K562 (cell line): ENCODE data around the gene POU2F1. TPM values are rescaled to one million over a fixed set of nuclear protein-coding genes. Genes with fewer than 3 reads are reported as not detected.

ENCODE experiments used
- ATAC-seq: fragments of 200-7000 bp; cut with Tn5 transposase; 3 replicates; pipeline ENCODE4 v1.9.1; 2020; ENCODE audit warnings: moderate library complexity
- BruUV-seq: library from RNA; stranded (reverse); fragments of 400-500 nt; replicated peaks from 2 replicates; lab custom pipeline; 2021; lab: Mats Ljungman, UMichigan
- CTCF ChIA-PET: fragments of 300-600 bp; formaldehyde crosslinking; extraction: SDS; loops from one replicate; lab custom pipeline; 2021; ENCODE audit warnings: low intra/inter-chr PET ratio; lab: Yijun Ruan, JAX
- POLR2A ChIA-PET: fragments of 300-600, 350-650 bp; sonication (Branson Sonifier 250); formaldehyde crosslinking; extraction: SDS; loops from one replicate; lab custom pipeline; 2021; ENCODE audit warnings: antibody characterized with exemption, inconsistent platforms; lab: Yijun Ruan, JAX
- DNase-seq, 4 experiments: peaks; one replicate each; pipeline versions ENCODE4 v3.0.0 to v3.0.0-alpha.2; 2011 to 2018; ENCODE audit warnings: low spot score in 3 of 4, mixed read lengths in 3 of 4; ENCODE audit errors: extremely low read depth in 1 of 4
- FAIRE-seq: peaks from 2 replicates; lab custom pipeline; 2011; peaks lifted over from hg19 to GRCh38; lab: Jason Lieb, UNC
- H2AFZ ChIP-seq: 2 replicates; pipeline ENCODE4 v1.6.0; 2011; ENCODE audit warnings: low read depth, low read length, control low read depth, inconsistent platforms
- H3K27ac ChIP-seq: fragments of 200-600 bp; 3 replicates; pipeline ENCODE4 v1.8.0; 2011; ENCODE audit warnings: low read depth, mild to moderate bottlenecking, control low read depth, inconsistent platforms, low read length, moderate library complexity, mixed read lengths; ENCODE audit errors: extremely low read depth
- H3K27me3 ChIP-seq, 2 experiments: fragments of 300-600 bp in 1 of 2; 2 replicates in 1 of 2; 3 replicates in 1 of 2; pipeline versions ENCODE4 v1.6.0 to v1.8.0; 2011; ENCODE audit warnings: inconsistent platforms in 2 of 2, low read length in 2 of 2, mild to moderate bottlenecking in 1 of 2, mixed read lengths in 1 of 2, moderate library complexity in 1 of 2; ENCODE audit not compliant: control insufficient read depth in 2 of 2, insufficient read depth in 2 of 2
- H3K36me3 ChIP-seq: fragments of 300-600 bp; 3 replicates; pipeline ENCODE4 v1.8.0; 2011; ENCODE audit warnings: mild to moderate bottlenecking, low read length, inconsistent platforms; ENCODE audit not compliant: control insufficient read depth, insufficient read depth
- H3K4me1 ChIP-seq, 2 experiments: fragments of 200-600 bp in 1 of 2; replicated peaks in 1 of 2; 2 replicates in 1 of 2; 3 replicates in 1 of 2; pipeline versions ENCODE4 v1.5.1 to v1.8.0; 2011; ENCODE audit warnings: inconsistent platforms in 2 of 2, low read length in 2 of 2, mild to moderate bottlenecking in 1 of 2, mixed read lengths in 1 of 2, moderate library complexity in 1 of 2; ENCODE audit not compliant: control insufficient read depth in 2 of 2, insufficient read depth in 2 of 2
- H3K4me2 ChIP-seq: 2 replicates; pipeline ENCODE4 v1.6.1; 2011; ENCODE audit warnings: low read length, control low read depth, inconsistent platforms, mixed read lengths; ENCODE audit not compliant: insufficient read depth
- H3K4me3 ChIP-seq: fragments of 200-600 bp; sonication (generic), shearing (Covaris generic); 2 replicates; pipeline ENCODE4 v1.5.1; 2016; ENCODE audit warnings: control low read depth, inconsistent platforms
- H3K79me2 ChIP-seq: fragments of 200-600 bp; 3 replicates; pipeline ENCODE4 v1.8.0; 2011; ENCODE audit warnings: low read length, inconsistent platforms; ENCODE audit not compliant: control insufficient read depth, insufficient read depth
- H3K9ac ChIP-seq, 2 experiments: 2 replicates each; pipeline versions ENCODE4 v1.6.0 to v1.6.1; 2011; ENCODE audit warnings: low read depth in 2 of 2, low read length in 2 of 2, control low read depth in 1 of 2, inconsistent platforms in 1 of 2, mild to moderate bottlenecking in 1 of 2, mixed read lengths in 1 of 2; ENCODE audit not compliant: insufficient read depth in 1 of 2
- H3K9me1 ChIP-seq: one replicate; pipeline ENCODE4 v1.6.0; 2011; ENCODE audit warnings: inconsistent platforms, mild to moderate bottlenecking, low read length, moderate library complexity; ENCODE audit not compliant: control insufficient read depth, insufficient read depth
- H3K9me3 ChIP-seq: replicated peaks from 2 replicates; pipeline ENCODE4 v1.5.1; 2011; ENCODE audit warnings: low read depth, low read length, inconsistent platforms; ENCODE audit not compliant: control insufficient read depth, insufficient read depth
- H4K20me1 ChIP-seq: replicated peaks from 2 replicates; pipeline ENCODE4 v1.6.1; 2011; ENCODE audit warnings: low read length, inconsistent platforms, mixed read lengths; ENCODE audit not compliant: control insufficient read depth, insufficient read depth
- BACH1 ChIP-seq: fragments of 200-800 bp; sonication (Bioruptor generic); IDR thresholded peaks from 2 replicates; pipeline ENCODE4 v1.6.1; 2016; ENCODE audit warnings: missing genetic modification characterization, missing compliant biosample characterization
- DACH1 ChIP-seq: fragments of 450-650 bp; IDR thresholded peaks from 2 replicates; pipeline ENCODE4 v1.6.1; 2018; ENCODE audit not compliant: partially characterized antibody
- HNRNPUL1 ChIP-seq: fragments of 200-400 bp; formaldehyde crosslinking; IDR thresholded peaks from 2 replicates; pipeline ENCODE4 v1.6.1; 2017; ENCODE audit warnings: low read length
- KLF16 ChIP-seq: IDR thresholded peaks from 2 replicates; pipeline ENCODE4 v1.6.1; 2016; ENCODE audit warnings: antibody characterized with exemption
- PHF21A ChIP-seq: fragments of 450-650 bp; IDR thresholded peaks from 2 replicates; pipeline ENCODE4 v1.6.1; 2017; ENCODE audit warnings: low read depth, borderline replicate concordance
- SIN3A ChIP-seq, 2 experiments: fragments of 150-350 bp in 1 of 2; IDR thresholded peaks; 2 replicates each; pipeline ENCODE4 v1.6.1; 2011 to 2016; ENCODE audit warnings: borderline replicate concordance in 2 of 2, low read depth in 2 of 2, low read length in 2 of 2, mild to moderate bottlenecking in 2 of 2, moderate library complexity in 2 of 2; ENCODE audit not compliant: control insufficient read depth in 1 of 2
- TAF7 ChIP-seq: fragments of 450-650 bp; IDR thresholded peaks from 2 replicates; pipeline ENCODE4 v1.6.1; 2016; ENCODE audit warnings: missing genetic modification characterization, missing compliant biosample characterization
- ZNF134 ChIP-seq: fragments of 250-450 bp; sonication (Bioruptor Pico); conservative IDR thresholded peaks from 2 replicates; pipeline ENCODE4 v1.4.0; 2020
- WGBS: fragments of 100-300 bp; shearing (Covaris generic); methylation state at CpG from one replicate; pipeline ENCODE4 v1.1.6; 2016; ENCODE audit warnings: low coverage, mixed read lengths; ENCODE audit not compliant: insufficient coverage; ENCODE audit errors: missing lambda C conversion rate; 5-methylcytosine and 5-hydroxymethylcytosine counted together
- in situ Hi-C: fragments of 300-500 bp; cut with MboI; formaldehyde crosslinking; loops from 4 replicates; pipeline ENCODE4 v1.15.0; 2018; ENCODE audit warnings: inconsistent platforms, mixed read lengths
- intact Hi-C: fragments of 100-400 bp; cut with micrococcal nuclease; formaldehyde crosslinking; loops from 2 replicates; pipeline ENCODE4 v1.14.2; 2022
- polyA plus RNA-seq, 8 experiments: library from polyadenylated mRNA; depleted of rRNA in 4 of 8; stranded (reverse) in 5 of 8; unstranded in 3 of 8; fragments of >200 nt; fragmentation: Nextera tagmentation in 2 of 8; fragmentation: Illumina TruSeq in 1 of 8; extraction: Ambion mirVana in 2 of 8; extraction: Trizol in 1 of 8; gene quantifications; 2 replicates each; pipeline versions ENCODE4 v1.2.1 to v1.2.3, GENCODE V29; 2011 to 2014; ENCODE audit warnings: inconsistent platforms in 1 of 8, missing spikeins in 1 of 8
- total RNA-seq, 7 experiments: library from RNA; depleted of rRNA in 6 of 7; stranded (reverse); fragments of >200 nt in 6 of 7; fragmentation: Illumina TruSeq in 2 of 7; extraction: Trizol in 2 of 7; gene quantifications; 2 replicates each; pipeline versions ENCODE4 v1.2.1 to v1.2.3, GENCODE V29; 2011 to 2021; ENCODE audit warnings: low replicate concordance in 1 of 7
- TF ChIP-seq, protein P1 (sequence below), 2 experiments: fragments of 150-350 bp in 1 of 2; IDR thresholded peaks; 2 replicates each; pipeline ENCODE4 v1.6.1; 2012 to 2016; ENCODE audit warnings: low read depth in 2 of 2, low read length in 2 of 2, mild to moderate bottlenecking in 1 of 2, moderate library complexity in 1 of 2
- TF ChIP-seq, protein P2 (sequence below): sonication (generic); IDR thresholded peaks from 2 replicates; pipeline ENCODE4 v1.6.1; 2016
- TF ChIP-seq, protein P3 (sequence below): fragments of 250-450 bp; sonication (Bioruptor Pico); IDR thresholded peaks from 2 replicates; pipeline ENCODE4 v1.5.0; 2021
- TF ChIP-seq, protein P4 (sequence below): fragments of 200-400 bp; formaldehyde crosslinking; IDR thresholded peaks from 2 replicates; pipeline ENCODE4 v1.6.1; 2017; ENCODE audit warnings: mild to moderate bottlenecking, low read depth, low read length, moderate library complexity

POU2F1 gene
- total and polyA plus RNA-seq, 9 of the 15 experiments (the other 6 are each of a cell fraction or from before 2014, with no cell fraction given) = 2.6 to 22.3 (median 8.8) TPM

DNA sequence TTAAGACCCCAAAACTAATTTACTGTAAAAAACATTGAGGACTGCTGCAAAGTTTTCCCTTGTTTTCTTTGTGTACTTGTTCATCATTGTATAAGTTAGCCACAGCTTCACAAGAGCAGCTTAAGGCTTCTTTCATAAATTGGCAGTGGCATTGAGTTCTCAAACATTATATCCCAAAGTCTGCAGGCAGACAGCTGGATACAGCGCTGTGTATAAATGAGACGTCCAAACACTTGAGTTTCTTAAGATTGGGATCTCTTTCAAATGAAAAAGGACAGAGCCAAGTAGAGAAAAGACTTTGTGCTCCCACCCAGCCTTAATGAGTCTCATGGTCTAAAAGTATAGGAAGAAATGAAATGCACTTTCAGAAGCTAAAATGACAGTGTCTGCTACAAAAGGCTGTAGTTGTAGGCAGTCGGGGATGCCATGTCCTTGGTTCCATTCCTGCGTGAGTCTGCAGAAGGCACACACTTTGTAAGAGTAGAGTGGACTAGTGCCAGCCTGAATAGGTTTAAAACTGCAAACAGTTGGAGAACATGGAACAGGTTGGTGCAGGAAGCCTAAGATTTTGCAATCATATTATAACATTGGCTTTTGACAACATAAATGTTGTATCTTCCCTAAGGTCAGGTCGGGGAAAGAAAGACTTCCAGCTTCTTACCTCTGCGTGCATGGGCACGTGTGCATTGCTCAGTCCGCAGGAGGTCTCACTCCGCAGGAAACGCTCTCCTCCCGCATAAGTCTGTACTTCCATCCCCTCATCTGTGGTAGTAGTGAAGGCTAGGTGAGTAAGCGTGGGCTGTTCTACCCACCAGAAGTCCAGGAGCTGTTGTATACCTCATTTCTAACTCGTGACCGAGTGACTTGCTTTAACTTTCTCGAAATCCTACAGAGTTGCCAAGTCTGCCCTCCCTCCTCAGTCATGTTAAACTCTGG lies 203.3 kb downstream of the POU2F1 start:
- Histone ChIP-seq H3K27ac (no peak overlapping the region), H2AFZ (no peak overlapping the region), H3K9ac (no peak overlapping the region), H3K9me3 (no peaks in the 10 kb centered on the region), H3K4me2 (no peak overlapping the region), H3K79me2 (no peaks in the 10 kb centered on the region), H3K36me3 (no peaks in the 10 kb centered on the region), H3K4me3 (no peak overlapping the region), H4K20me1 (no peaks in the 10 kb centered on the region), H3K9me1 (peaks cover 3% of the 10 kb centered on the region), H3K27me3 (no peaks in the 10 kb centered on the region), H3K4me1 (peaks cover 10 to 19% of the 10 kb centered on the region in 2 experiments; a peak in 4 of 5 replicates)
- FAIRE-seq (no peak), DNase-seq (no peak), ATAC-seq (no peak; the same call in 2 of the 3 replicates)
- POLR2A ChIA-PET = interaction anchor here (0.9 to 2.2 kb wide), 3 partner anchors 9 to 40 kb away, joined by 3 to 7 read pairs (median 4); no protein-coding TSS in a partner anchor
- BruUV-seq = no TSS peak
- CTCF ChIA-PET = no interaction called here
- in situ Hi-C loops = no loop called here
- intact Hi-C loops = no loop called here
- WGBS = 66% methylated on average over 15 of the region's 15 CpGs
- TF ChIP-seq, protein P1, sequence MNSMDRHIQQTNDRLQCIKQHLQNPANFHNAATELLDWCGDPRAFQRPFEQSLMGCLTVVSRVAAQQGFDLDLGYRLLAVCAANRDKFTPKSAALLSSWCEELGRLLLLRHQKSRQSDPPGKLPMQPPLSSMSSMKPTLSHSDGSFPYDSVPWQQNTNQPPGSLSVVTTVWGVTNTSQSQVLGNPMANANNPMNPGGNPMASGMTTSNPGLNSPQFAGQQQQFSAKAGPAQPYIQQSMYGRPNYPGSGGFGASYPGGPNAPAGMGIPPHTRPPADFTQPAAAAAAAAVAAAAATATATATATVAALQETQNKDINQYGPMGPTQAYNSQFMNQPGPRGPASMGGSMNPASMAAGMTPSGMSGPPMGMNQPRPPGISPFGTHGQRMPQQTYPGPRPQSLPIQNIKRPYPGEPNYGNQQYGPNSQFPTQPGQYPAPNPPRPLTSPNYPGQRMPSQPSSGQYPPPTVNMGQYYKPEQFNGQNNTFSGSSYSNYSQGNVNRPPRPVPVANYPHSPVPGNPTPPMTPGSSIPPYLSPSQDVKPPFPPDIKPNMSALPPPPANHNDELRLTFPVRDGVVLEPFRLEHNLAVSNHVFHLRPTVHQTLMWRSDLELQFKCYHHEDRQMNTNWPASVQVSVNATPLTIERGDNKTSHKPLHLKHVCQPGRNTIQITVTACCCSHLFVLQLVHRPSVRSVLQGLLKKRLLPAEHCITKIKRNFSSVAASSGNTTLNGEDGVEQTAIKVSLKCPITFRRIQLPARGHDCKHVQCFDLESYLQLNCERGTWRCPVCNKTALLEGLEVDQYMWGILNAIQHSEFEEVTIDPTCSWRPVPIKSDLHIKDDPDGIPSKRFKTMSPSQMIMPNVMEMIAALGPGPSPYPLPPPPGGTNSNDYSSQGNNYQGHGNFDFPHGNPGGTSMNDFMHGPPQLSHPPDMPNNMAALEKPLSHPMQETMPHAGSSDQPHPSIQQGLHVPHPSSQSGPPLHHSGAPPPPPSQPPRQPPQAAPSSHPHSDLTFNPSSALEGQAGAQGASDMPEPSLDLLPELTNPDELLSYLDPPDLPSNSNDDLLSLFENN (IDR thresholded peaks at IDR 0.05; ENCODE audit: low read depth in 2 of 2, low read length in 2 of 2) = no peak
- TF ChIP-seq, protein P2, sequence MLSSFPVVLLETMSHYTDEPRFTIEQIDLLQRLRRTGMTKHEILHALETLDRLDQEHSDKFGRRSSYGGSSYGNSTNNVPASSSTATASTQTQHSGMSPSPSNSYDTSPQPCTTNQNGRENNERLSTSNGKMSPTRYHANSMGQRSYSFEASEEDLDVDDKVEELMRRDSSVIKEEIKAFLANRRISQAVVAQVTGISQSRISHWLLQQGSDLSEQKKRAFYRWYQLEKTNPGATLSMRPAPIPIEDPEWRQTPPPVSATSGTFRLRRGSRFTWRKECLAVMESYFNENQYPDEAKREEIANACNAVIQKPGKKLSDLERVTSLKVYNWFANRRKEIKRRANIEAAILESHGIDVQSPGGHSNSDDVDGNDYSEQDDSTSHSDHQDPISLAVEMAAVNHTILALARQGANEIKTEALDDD = no peak
- TF ChIP-seq SIN3A (IDR thresholded peaks at IDR 0.05; ENCODE audit: borderline replicate concordance in 2 of 2, control insufficient read depth in 1 of 2, low read depth in 2 of 2, low read length in 2 of 2) (no peak), TAF7 (tag) (no peak), ZNF134 (CRISPR knock-in tag) (no peak), HNRNPUL1 (no peak), KLF16 (no peak), DACH1 (no peak), BACH1 (tag) (no peak), PHF21A (no peak)
- TF ChIP-seq, protein P3, sequence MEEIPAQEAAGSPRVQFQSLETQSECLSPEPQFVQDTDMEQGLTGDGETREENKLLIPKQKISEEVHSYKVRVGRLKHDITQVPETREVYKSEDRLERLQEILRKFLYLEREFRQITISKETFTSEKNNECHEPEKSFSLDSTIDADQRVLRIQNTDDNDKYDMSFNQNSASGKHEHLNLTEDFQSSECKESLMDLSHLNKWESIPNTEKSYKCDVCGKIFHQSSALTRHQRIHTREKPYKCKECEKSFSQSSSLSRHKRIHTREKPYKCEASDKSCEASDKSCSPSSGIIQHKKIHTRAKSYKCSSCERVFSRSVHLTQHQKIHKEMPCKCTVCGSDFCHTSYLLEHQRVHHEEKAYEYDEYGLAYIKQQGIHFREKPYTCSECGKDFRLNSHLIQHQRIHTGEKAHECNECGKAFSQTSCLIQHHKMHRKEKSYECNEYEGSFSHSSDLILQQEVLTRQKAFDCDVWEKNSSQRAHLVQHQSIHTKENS (CRISPR knock-in tag) = no peak
- TF ChIP-seq, protein P4, sequence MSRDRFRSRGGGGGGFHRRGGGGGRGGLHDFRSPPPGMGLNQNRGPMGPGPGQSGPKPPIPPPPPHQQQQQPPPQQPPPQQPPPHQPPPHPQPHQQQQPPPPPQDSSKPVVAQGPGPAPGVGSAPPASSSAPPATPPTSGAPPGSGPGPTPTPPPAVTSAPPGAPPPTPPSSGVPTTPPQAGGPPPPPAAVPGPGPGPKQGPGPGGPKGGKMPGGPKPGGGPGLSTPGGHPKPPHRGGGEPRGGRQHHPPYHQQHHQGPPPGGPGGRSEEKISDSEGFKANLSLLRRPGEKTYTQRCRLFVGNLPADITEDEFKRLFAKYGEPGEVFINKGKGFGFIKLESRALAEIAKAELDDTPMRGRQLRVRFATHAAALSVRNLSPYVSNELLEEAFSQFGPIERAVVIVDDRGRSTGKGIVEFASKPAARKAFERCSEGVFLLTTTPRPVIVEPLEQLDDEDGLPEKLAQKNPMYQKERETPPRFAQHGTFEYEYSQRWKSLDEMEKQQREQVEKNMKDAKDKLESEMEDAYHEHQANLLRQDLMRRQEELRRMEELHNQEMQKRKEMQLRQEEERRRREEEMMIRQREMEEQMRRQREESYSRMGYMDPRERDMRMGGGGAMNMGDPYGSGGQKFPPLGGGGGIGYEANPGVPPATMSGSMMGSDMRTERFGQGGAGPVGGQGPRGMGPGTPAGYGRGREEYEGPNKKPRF = no peak
